Measurements from ENCODE around the gene APBB2.

GRCh38 chr4:40939856-40940255 lies 274.5 kb downstream of the APBB2 start:
- no peak for TF ChIP-seq POLR2A (IDR thresholded peaks at IDR 0.05; ENCODE audit: extremely low read depth, insufficient read length)
- TF ChIP-seq CTCF (IDR thresholded peaks at IDR 0.05; ENCODE audit: low read depth, low read length) = no peak

Data from NB4 (cell line).